ENCODE data around the gene GTF2IRD1.
"Not testable (repeated sequence)": the region's sequence is repeated elsewhere in the genome, so short reads cannot be mapped to it uniquely, and the experiment has no call there.

The GTF2IRD1 gene

DNA sequence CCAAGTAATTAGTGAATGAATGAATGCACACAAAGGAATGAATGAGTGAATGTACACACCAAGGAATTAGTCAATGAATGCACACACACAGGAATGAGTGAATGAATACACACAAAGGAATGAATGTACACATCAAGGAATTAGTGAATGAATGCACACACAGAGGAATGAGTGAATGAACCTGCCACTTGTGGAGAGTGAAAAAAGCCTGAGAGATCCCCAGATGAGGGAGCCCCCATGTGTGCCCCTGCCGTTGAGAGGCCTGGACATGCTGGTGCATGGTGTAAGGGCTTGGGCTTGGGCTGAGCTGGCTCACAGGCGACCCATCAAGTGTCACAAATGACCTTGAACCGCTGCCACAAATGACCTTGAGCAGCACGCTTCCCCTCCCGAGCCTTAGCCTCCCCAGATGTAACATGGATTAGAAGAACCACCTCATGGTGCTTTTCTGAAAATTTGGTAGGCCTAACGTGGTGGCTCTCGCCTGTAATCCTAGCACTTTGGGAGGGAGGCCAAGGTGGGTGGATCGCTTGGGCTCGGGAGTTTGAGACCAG is 46.2 kb downstream of the GTF2IRD1 start:
- Histone ChIP-seq H3K36me3 (ENCODE audit: control insufficient read depth, insufficient read depth, low read length) (no peaks in the 10 kb centered on the region), H3K27me3 (replicated peaks; ENCODE audit: control insufficient read depth, insufficient read depth, low read length, poor library complexity, severe bottlenecking) (no peaks in the 10 kb centered on the region), H3K4me1 (ENCODE audit: control insufficient read depth, insufficient read depth, low read length, poor library complexity, severe bottlenecking) (no peaks in the 10 kb centered on the region), H3K4me3 (ENCODE audit: insufficient read depth, low read depth, low read length, poor library complexity, severe bottlenecking) (no peak overlapping the region), H3K9me3 (ENCODE audit: control insufficient read depth, low read length) (no peaks in the 10 kb centered on the region), H3K27ac (ENCODE audit: insufficient read depth, low read length, poor library complexity, severe bottlenecking) (no peak overlapping the region)
- no peak for DNase-seq

DNA sequence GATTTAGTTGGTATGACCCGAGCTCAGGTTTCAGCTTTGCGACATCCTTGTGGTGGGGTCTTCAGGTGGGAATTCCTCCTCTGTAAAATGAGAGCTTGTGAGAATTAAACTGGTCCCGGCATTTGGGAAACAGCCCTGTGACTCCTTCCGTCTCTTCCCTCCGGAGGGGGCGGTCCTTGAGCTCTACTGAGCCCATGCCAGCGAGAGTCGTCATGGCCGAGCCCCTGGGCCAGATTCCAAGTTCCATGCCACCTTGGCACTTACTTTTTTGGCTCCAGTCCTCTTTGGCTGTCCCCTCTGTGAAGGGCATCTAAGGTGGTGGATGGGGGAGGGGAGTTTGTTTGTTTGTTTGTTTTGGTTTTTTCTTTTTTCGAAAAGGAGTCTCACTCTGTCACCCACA is 47.6 kb downstream of the GTF2IRD1 start:
- H3K27ac ChIP-seq (ENCODE audit: insufficient read depth, low read length, poor library complexity, severe bottlenecking) = no peak overlapping the region
- H3K4me1 ChIP-seq (ENCODE audit: control insufficient read depth, insufficient read depth, low read length, poor library complexity, severe bottlenecking) = no peaks in the 10 kb centered on the region
- no peak overlapping the region for H3K4me3 ChIP-seq (ENCODE audit: insufficient read depth, low read depth, low read length, poor library complexity, severe bottlenecking)
- no peaks in the 10 kb centered on the region for H3K36me3 ChIP-seq (ENCODE audit: control insufficient read depth, insufficient read depth, low read length)
- no peaks in the 10 kb centered on the region for H3K27me3 ChIP-seq (replicated peaks; ENCODE audit: control insufficient read depth, insufficient read depth, low read length, poor library complexity, severe bottlenecking)
- DNase-seq = no peak
- no peaks in the 10 kb centered on the region for H3K9me3 ChIP-seq (ENCODE audit: control insufficient read depth, low read length)

DNA sequence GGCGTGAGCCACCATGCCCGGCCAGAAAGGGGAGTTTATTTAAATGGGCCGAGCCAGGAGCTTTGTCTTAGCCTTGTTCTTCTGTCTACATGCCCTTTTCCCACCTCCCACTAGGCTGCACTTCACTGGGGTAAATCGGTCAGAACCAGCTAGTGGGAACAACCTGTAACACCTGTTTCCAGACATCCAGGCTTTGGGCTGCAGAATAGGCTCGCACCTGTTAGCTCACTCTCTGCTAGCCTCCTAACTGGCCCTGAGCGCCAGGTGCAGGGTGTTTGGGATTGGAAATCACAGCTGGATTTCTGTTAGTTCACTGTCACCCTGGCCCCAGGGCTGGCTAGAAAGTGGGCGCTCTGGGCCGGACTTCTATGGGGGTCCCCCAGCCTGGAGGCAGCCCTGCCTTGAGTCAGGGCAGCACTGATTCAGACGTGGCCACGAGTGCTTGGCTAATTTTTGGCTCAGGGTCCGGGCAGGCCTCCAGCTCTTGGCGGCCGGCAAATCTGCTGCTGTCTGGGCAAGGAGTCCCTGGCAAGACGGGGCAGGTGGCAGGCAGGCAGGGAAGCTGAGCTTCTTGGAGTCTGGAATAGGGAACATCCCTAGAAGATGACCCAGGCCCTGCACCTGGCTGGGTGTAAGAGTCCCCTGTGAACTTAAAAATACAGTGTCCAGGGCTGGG is 48.6 kb downstream of the GTF2IRD1 start:
- H3K9me3 ChIP-seq (ENCODE audit: control insufficient read depth, low read length) = no peaks in the 10 kb centered on the region
- H3K27ac ChIP-seq (ENCODE audit: insufficient read depth, low read length, poor library complexity, severe bottlenecking) = no peak overlapping the region
- no peaks in the 10 kb centered on the region for H3K27me3 ChIP-seq (replicated peaks; ENCODE audit: control insufficient read depth, insufficient read depth, low read length, poor library complexity, severe bottlenecking)
- no peaks in the 10 kb centered on the region for H3K4me1 ChIP-seq (ENCODE audit: control insufficient read depth, insufficient read depth, low read length, poor library complexity, severe bottlenecking)
- no peaks in the 10 kb centered on the region for H3K36me3 ChIP-seq (ENCODE audit: control insufficient read depth, insufficient read depth, low read length)
- no peak for DNase-seq
- H3K4me3 ChIP-seq (ENCODE audit: insufficient read depth, low read depth, low read length, poor library complexity, severe bottlenecking) = no peak overlapping the region

DNA sequence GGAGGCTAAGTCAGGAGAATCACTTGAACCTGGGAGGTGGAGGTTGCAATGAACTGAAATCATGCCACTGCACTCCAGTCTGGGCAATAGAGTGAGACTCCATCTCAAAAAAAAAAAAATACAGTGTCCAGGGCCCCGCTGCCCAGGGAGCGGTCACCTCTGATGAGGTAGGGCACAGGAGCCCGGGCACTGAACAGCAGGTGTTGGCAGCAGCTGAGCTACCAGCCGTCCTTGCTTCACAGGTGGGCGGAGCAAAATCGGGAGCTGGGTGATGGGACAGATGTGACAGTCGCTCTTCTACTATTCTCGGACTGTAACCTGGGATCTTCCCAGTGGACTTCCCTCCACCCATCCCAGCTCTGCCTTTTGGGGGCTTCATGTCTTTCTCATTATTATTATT is 49.4 kb downstream of the GTF2IRD1 start:
- Histone ChIP-seq H3K36me3 (ENCODE audit: control insufficient read depth, insufficient read depth, low read length) (no peaks in the 10 kb centered on the region), H3K27me3 (replicated peaks; ENCODE audit: control insufficient read depth, insufficient read depth, low read length, poor library complexity, severe bottlenecking) (no peaks in the 10 kb centered on the region), H3K27ac (ENCODE audit: insufficient read depth, low read length, poor library complexity, severe bottlenecking) (no peak overlapping the region), H3K9me3 (ENCODE audit: control insufficient read depth, low read length) (no peaks in the 10 kb centered on the region), H3K4me1 (ENCODE audit: control insufficient read depth, insufficient read depth, low read length, poor library complexity, severe bottlenecking) (no peaks in the 10 kb centered on the region), H3K4me3 (ENCODE audit: insufficient read depth, low read depth, low read length, poor library complexity, severe bottlenecking) (no peak overlapping the region)
- no peak for DNase-seq

DNA sequence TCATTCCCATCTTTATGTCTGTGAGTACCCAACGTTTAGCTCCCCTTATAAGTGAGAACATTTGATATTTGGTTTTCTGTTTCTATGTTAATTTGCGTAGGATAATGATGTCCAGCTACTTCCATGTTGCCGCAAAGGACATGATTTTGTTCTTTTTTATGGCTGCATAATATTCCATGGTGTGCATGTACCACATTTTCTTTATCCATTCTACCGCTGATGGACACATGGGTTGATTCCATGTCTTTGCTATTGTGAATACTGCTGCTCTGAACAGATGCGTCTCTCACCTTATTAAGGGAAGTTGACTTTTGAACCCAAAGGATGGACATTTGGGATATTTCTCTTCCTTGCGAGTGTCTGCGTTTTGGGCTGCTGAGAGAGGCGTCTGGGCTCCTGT is 50.2 kb downstream of the GTF2IRD1 start:
- no peaks in the 10 kb centered on the region for H3K4me1 ChIP-seq (ENCODE audit: control insufficient read depth, insufficient read depth, low read length, poor library complexity, severe bottlenecking)
- H3K27ac ChIP-seq (ENCODE audit: insufficient read depth, low read length, poor library complexity, severe bottlenecking) = no peak overlapping the region
- H3K4me3 ChIP-seq (ENCODE audit: insufficient read depth, low read depth, low read length, poor library complexity, severe bottlenecking) = no peak overlapping the region
- no peaks in the 10 kb centered on the region for H3K27me3 ChIP-seq (replicated peaks; ENCODE audit: control insufficient read depth, insufficient read depth, low read length, poor library complexity, severe bottlenecking)
- DNase-seq = no peak
- no peaks in the 10 kb centered on the region for H3K9me3 ChIP-seq (ENCODE audit: control insufficient read depth, low read length)
- no peaks in the 10 kb centered on the region for H3K36me3 ChIP-seq (ENCODE audit: control insufficient read depth, insufficient read depth, low read length)

DNA sequence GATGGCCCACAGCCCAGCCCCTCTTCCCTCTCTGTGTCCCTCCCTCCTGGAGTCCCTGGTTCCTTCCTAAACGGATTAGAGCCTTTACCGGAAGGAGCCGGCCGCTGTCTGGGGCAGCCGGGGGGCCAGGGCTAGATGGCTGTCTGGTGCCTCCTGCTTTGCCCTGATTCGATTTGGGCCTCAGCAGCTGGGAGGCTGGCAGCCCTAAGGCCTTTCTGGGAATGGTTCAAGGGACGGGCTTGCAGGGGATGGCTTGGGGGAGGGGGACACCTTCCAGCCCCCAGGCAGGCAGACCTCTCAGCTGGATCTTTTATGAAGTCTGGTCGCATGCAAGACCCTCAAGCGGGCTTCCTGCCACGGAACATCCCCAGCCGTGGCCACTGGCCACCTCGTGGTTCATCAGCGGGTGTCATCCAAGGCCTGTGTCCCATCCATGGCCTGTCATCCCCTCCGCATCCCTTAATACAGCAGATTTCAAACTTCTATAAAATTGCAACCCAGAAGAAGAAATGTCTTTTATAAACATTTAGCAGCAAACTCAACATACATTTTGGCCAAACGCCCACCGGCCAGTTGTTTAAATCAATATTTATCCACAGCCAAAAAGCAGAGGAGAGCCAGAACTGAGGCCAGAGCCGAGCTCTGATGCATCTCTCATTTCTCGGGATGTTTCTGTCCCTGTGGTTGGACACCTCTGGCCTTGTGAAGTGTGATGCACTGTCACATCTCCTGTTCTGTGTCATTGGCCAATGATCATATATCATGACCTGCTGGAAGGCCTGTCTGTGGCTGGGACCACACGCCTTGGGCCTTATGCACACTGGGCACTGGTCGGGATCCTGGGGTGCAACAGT is 52.0 kb downstream of the GTF2IRD1 start:
- H3K27me3 ChIP-seq (replicated peaks; ENCODE audit: control insufficient read depth, insufficient read depth, low read length, poor library complexity, severe bottlenecking) = no peaks in the 10 kb centered on the region
- no peaks in the 10 kb centered on the region for H3K36me3 ChIP-seq (ENCODE audit: control insufficient read depth, insufficient read depth, low read length)
- no peak for DNase-seq
- no peaks in the 10 kb centered on the region for H3K4me1 ChIP-seq (ENCODE audit: control insufficient read depth, insufficient read depth, low read length, poor library complexity, severe bottlenecking)
- H3K27ac ChIP-seq (ENCODE audit: insufficient read depth, low read length, poor library complexity, severe bottlenecking) = no peak overlapping the region
- H3K9me3 ChIP-seq (ENCODE audit: control insufficient read depth, low read length) = no peaks in the 10 kb centered on the region
- H3K4me3 ChIP-seq (ENCODE audit: insufficient read depth, low read depth, low read length, poor library complexity, severe bottlenecking) = no peak overlapping the region

DNA sequence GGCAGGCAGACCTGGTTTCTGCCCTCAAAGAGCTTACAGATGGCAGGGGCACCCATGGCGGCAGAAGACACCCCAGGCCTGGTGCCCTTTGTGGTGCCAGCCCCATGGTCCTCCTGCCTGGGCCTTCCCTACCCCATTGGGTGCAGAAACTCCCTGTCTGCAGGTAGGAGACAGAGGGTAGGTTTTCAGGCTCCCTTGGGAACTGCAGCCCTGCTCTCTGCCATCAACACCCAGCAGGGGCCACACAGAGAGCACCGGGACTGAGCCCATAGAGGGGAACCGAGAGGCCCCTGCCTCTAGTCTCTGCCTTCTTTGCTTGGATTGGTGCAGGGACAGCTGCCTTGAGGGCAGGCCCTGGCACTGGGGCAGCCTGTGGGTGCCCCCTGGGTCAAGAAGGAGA is 52.6 kb downstream of the GTF2IRD1 start:
- H3K27me3 ChIP-seq (replicated peaks; ENCODE audit: control insufficient read depth, insufficient read depth, low read length, poor library complexity, severe bottlenecking) = no peaks in the 10 kb centered on the region
- no peak for DNase-seq
- H3K4me1 ChIP-seq (ENCODE audit: control insufficient read depth, insufficient read depth, low read length, poor library complexity, severe bottlenecking) = no peaks in the 10 kb centered on the region
- H3K36me3 ChIP-seq (ENCODE audit: control insufficient read depth, insufficient read depth, low read length) = no peaks in the 10 kb centered on the region
- H3K4me3 ChIP-seq (ENCODE audit: insufficient read depth, low read depth, low read length, poor library complexity, severe bottlenecking) = no peak overlapping the region
- H3K27ac ChIP-seq (ENCODE audit: insufficient read depth, low read length, poor library complexity, severe bottlenecking) = no peak overlapping the region
- no peaks in the 10 kb centered on the region for H3K9me3 ChIP-seq (ENCODE audit: control insufficient read depth, low read length)

DNA sequence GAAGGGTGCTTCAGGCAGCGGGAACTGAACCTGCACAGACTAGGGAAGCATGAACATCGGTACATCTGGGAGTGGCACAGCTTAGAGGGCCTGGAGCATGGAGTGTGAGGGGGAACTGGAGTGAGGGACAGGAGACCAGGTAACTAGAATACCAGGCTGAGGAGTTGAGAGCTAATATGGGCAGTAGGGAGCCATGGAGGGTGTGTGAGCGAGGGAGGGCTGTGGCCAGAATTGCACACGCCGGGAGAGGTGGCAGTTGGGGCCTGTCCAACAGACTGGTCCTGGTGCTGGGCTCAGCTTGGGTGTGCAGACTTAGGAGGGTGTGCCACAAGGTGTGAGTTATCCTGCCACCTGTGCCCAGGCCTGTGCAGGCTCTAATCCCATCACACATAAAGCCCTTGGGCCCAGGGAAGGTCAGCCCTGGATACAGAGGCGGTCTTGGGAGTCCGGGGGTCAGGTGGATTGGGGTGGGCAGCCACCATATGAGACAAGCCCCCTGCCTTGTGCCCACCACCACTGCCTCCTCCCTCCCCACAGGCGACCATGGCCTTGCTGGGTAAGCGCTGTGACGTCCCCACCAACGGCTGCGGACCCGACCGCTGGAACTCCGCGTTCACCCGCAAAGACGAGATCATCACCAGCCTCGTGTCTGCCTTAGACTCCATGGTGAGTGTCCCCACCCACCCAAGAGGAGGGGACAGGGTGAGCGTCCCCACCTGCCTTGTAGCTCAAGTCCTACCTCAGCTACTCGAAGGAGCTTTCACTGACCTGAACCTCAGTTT is 54.0 kb downstream of the GTF2IRD1 start:
- DNase-seq = no peak
- no peak overlapping the region for H3K27ac ChIP-seq (ENCODE audit: insufficient read depth, low read length, poor library complexity, severe bottlenecking)
- H3K4me3 ChIP-seq (ENCODE audit: insufficient read depth, low read depth, low read length, poor library complexity, severe bottlenecking) = no peak overlapping the region
- no peaks in the 10 kb centered on the region for H3K27me3 ChIP-seq (replicated peaks; ENCODE audit: control insufficient read depth, insufficient read depth, low read length, poor library complexity, severe bottlenecking)
- no peaks in the 10 kb centered on the region for H3K9me3 ChIP-seq (ENCODE audit: control insufficient read depth, low read length)
- H3K36me3 ChIP-seq (ENCODE audit: control insufficient read depth, insufficient read depth, low read length) = no peaks in the 10 kb centered on the region
- H3K4me1 ChIP-seq (ENCODE audit: control insufficient read depth, insufficient read depth, low read length, poor library complexity, severe bottlenecking) = no peaks in the 10 kb centered on the region

DNA sequence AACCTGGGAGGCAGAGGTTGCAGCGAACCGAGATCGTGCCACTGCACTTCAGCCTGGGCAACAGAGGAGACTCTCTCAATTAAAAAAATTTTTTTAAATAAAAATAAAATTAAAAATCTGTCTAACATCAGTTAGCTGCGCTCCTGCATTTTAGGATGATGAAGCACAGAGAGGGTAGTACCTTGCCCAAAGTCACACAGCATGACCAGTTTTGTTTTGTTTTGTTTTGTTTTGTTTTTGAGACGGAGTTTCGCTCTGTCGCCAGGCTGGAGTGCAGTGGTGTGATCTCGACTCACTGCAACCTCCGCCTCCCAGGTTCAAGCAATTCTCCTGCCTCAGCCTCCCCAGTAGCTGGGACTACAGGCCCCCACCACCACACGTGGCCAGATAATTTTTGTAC is 55.7 kb downstream of the GTF2IRD1 start:
- not testable (repeated sequence) for H3K4me3 ChIP-seq (ENCODE audit: insufficient read depth, low read depth, low read length, poor library complexity, severe bottlenecking); H3K4me1 ChIP-seq (ENCODE audit: control insufficient read depth, insufficient read depth, low read length, poor library complexity, severe bottlenecking); H3K27ac ChIP-seq (ENCODE audit: insufficient read depth, low read length, poor library complexity, severe bottlenecking); H3K36me3 ChIP-seq (ENCODE audit: control insufficient read depth, insufficient read depth, low read length); H3K9me3 ChIP-seq (ENCODE audit: control insufficient read depth, low read length); DNase-seq; H3K27me3 ChIP-seq (replicated peaks; ENCODE audit: control insufficient read depth, insufficient read depth, low read length, poor library complexity, severe bottlenecking)
